Globus pallidus (tissue), 1 donor: ENCODE data around the gene RIN1.
"Not testable (repeated sequence)": the region's sequence is repeated elsewhere in the genome, so short reads cannot be mapped to it uniquely, and the experiment has no call there.

ENCODE experiments used
- DNase-seq: peaks from one replicate; pipeline ENCODE4 v3.0.0-alpha.2; 2015; ENCODE audit warnings: low spot score

Gene RIN1

GRCh38 chr11:66334605-66335442, 1.4 kb downstream of the RIN1 start:
- DNase-seq: no peak

- no peak for DNase-seq
Measured at GRCh38 chr11:66333896-66334604, 2.2 kb downstream of the RIN1 start.

GRCh38 chr11:66333220-66333877, 2.9 kb downstream of the RIN1 start:
- DNase-seq: no peak

GRCh38 chr11:66332371-66333219, 3.6 kb downstream of the RIN1 start:
- DNase-seq: no peak

- DNase-seq: no peak
Measured at GRCh38 chr11:66331542-66332370, 4.5 kb downstream of the RIN1 start.

- DNase-seq: no peak
Measured at GRCh38 chr11:66330931-66331330, 5.3 kb downstream of the RIN1 start.

GRCh38 chr11:66329165-66329673, 7.0 kb downstream of the RIN1 start:
- no peak for DNase-seq

- peak; percentile 64 for DNase-seq
Measured at GRCh38 chr11:66328302-66329144, 7.7 kb downstream of the RIN1 start.

GRCh38 chr11:66328031-66328301, 8.3 kb downstream of the RIN1 start:
- DNase-seq: no peak

- no peak for DNase-seq
Measured at GRCh38 chr11:66327171-66328030, 8.8 kb downstream of the RIN1 start.

- no peak for DNase-seq
Measured at GRCh38 chr11:66326261-66327111, 9.7 kb downstream of the RIN1 start.

- DNase-seq: no peak
Measured at GRCh38 chr11:66325263-66325671, 11.0 kb downstream of the RIN1 start.

- no peak for DNase-seq
Measured at GRCh38 chr11:66324664-66325063, 11.6 kb downstream of the RIN1 start.

GRCh38 chr11:66323684-66324083, 12.6 kb downstream of the RIN1 start:
- DNase-seq: no peak

GRCh38 chr11:66322732-66323427, 13.4 kb downstream of the RIN1 start:
- no peak for DNase-seq

GRCh38 chr11:66321606-66322005, 14.6 kb downstream of the RIN1 start:
- no peak for DNase-seq

- DNase-seq: not testable (repeated sequence)
Measured at GRCh38 chr11:66320748-66321147, 15.5 kb downstream of the RIN1 start.

GRCh38 chr11:66320289-66320688, 15.9 kb downstream of the RIN1 start:
- DNase-seq: not testable (repeated sequence)
